GM18498 (cell line): ENCODE data around the gene ATP2A3.

Experiments used
- ATAC-seq: cut with Tn5 transposase; IDR thresholded peaks from one replicate; pipeline ENCODE4 v1.9.1; 2021; ENCODE audit warnings: mild to moderate bottlenecking, moderate library complexity; ENCODE audit not compliant: unreplicated experiment

Gene ATP2A3

GRCh38 chr17:3893720-3894116 lies 70.5 kb downstream of the ATP2A3 start:
- no peak for ATAC-seq

- ATAC-seq, result peak; percentile 90
These were observed 71.1 kb downstream of the ATP2A3 start, which contains the start of gene CAMKK1 for GRCh38 chr17:3893003-3893719. CAMKK1 (minus strand) TSS chr17:3893053; CDS start chr17:3885687, 7,366 bp downstream.

GRCh38 chr17:3892095-3892998 lies 71.9 kb downstream of the ATP2A3 start:
- peak; percentile 20 for ATAC-seq

GRCh38 chr17:3891626-3892094 lies 72.6 kb downstream of the ATP2A3 start:
- no peak for ATAC-seq

GRCh38 chr17:3890878-3891219 lies 73.4 kb downstream of the ATP2A3 start:
- no peak for ATAC-seq

- ATAC-seq, result no peak
These were observed 74.0 kb downstream of the ATP2A3 start for GRCh38 chr17:3890082-3890877.

GRCh38 chr17:3889325-3890012 lies 74.8 kb downstream of the ATP2A3 start:
- no peak for ATAC-seq

- no peak for ATAC-seq
These were observed 75.7 kb downstream of the ATP2A3 start for GRCh38 chr17:3888343-3889171.

- ATAC-seq, result no peak
These were observed 76.4 kb downstream of the ATP2A3 start for GRCh38 chr17:3887804-3888203.

GRCh38 chr17:3887394-3887793 lies 76.8 kb downstream of the ATP2A3 start:
- no peak for ATAC-seq

- no peak for ATAC-seq
These were observed 77.5 kb downstream of the ATP2A3 start for GRCh38 chr17:3886776-3887175.

- ATAC-seq, result no peak
These were observed 78.3 kb downstream of the ATP2A3 start for GRCh38 chr17:3885970-3886369.

GRCh38 chr17:3885271-3885670 lies 79.0 kb downstream of the ATP2A3 start:
- ATAC-seq, result no peak

GRCh38 chr17:3884188-3884587 lies 80.0 kb downstream of the ATP2A3 start:
- no peak for ATAC-seq

GRCh38 chr17:3882276-3882675 lies 82.0 kb downstream of the ATP2A3 start:
- ATAC-seq, result no peak

- no peak for ATAC-seq
These were observed 83.3 kb downstream of the ATP2A3 start for GRCh38 chr17:3880983-3881382.

GRCh38 chr17:3879591-3880417 lies 84.4 kb downstream of the ATP2A3 start:
- ATAC-seq, result no peak

GRCh38 chr17:3879186-3879585 lies 85.1 kb downstream of the ATP2A3 start:
- ATAC-seq, result no peak

GRCh38 chr17:3877220-3877619 lies 87.0 kb downstream of the ATP2A3 start:
- ATAC-seq, result no peak
